ENCODE measurements around the gene TTYH2. TPM values are rescaled to one million over a fixed set of nuclear protein-coding genes. Genes with fewer than 3 reads are reported as not detected.

TTYH2 gene
- total and polyA plus RNA-seq, 5 experiments from 2014 or later: 0.57 to 9.6 (median 2.2) TPM

- no peak for DNase-seq
- Mint-ChIP-seq H3K4me1 (peaks cover 0 to 12% (median 0%) of the 10 kb centered on the region in 4 donors), H3K27ac (peak overlapping the region in 1 of 10 donors; percentile 9), H3K4me3 (no peak overlapping the region), H3K27me3 (no peaks in the 10 kb centered on the region), H3K9me3 (no peaks in the 10 kb centered on the region), H3K36me3 (peaks cover 0 to 7% (median 2%) of the 10 kb centered on the region in 3 donors)
- ATAC-seq: no peak
- POLR2A ChIA-PET: no interaction called here
Measured at GRCh38 chr17:74234486-74234885, 21.1 kb downstream of the TTYH2 start.

GRCh38 chr17:74235040-74235581 is 21.7 kb downstream of the TTYH2 start:
- no peak for ATAC-seq
- peak overlapping the region in 1 of 10 donors; percentile 39 for H3K4me3 Mint-ChIP-seq
- H3K27ac Mint-ChIP-seq: peak overlapping the region in 2 of 10 donors; percentile 43
- H3K36me3 Mint-ChIP-seq: peaks cover 0 to 5% (median 2%) of the 10 kb centered on the region in 3 donors
- no peaks in the 10 kb centered on the region for H3K9me3 Mint-ChIP-seq
- peaks cover 0 to 15% (median 0%) of the 10 kb centered on the region in 4 donors for H3K4me1 Mint-ChIP-seq
- H3K27me3 Mint-ChIP-seq: no peaks in the 10 kb centered on the region
- POLR2A ChIA-PET: no interaction called here
- no peak for DNase-seq

- H3K4me3 Mint-ChIP-seq: no peak overlapping the region
- H3K4me1 Mint-ChIP-seq: peaks cover 0 to 15% (median 0%) of the 10 kb centered on the region in 4 donors
- ATAC-seq (no peak), DNase-seq (no peak)
- POLR2A ChIA-PET: no interaction called here
- H3K9me3 Mint-ChIP-seq: no peaks in the 10 kb centered on the region
- H3K27me3 Mint-ChIP-seq: no peaks in the 10 kb centered on the region
- peaks cover 0 to 5% (median 0%) of the 10 kb centered on the region in 3 donors for H3K36me3 Mint-ChIP-seq
- no peak overlapping the region for H3K27ac Mint-ChIP-seq
Measured at GRCh38 chr17:74235911-74236371, 22.6 kb downstream of the TTYH2 start.

- Mint-ChIP-seq H3K27ac (no peak overlapping the region), H3K9me3 (no peaks in the 10 kb centered on the region), H3K4me1 (peaks cover 0 to 15% (median 0%) of the 10 kb centered on the region in 4 donors), H3K27me3 (no peaks in the 10 kb centered on the region), H3K4me3 (no peak overlapping the region), H3K36me3 (no peaks in the 10 kb centered on the region)
- POLR2A ChIA-PET: no interaction called here
- no peak for DNase-seq
- no peak for ATAC-seq
Measured at GRCh38 chr17:74237321-74237720, 23.9 kb downstream of the TTYH2 start.

- H3K36me3 Mint-ChIP-seq: peaks cover 0 to 2% (median 0%) of the 10 kb centered on the region in 3 donors
- no peaks in the 10 kb centered on the region for H3K9me3 Mint-ChIP-seq
- H3K4me1 Mint-ChIP-seq: peaks cover 0 to 12% (median 0%) of the 10 kb centered on the region in 4 donors
- POLR2A ChIA-PET: no interaction called here
- H3K27me3 Mint-ChIP-seq: no peaks in the 10 kb centered on the region
- ATAC-seq: no peak
- no peak overlapping the region for H3K27ac Mint-ChIP-seq
- no peak overlapping the region for H3K4me3 Mint-ChIP-seq
- no peak for DNase-seq
Measured at GRCh38 chr17:74239172-74239571, 25.8 kb downstream of the TTYH2 start.

GRCh38 chr17:74240618-74241205 is 27.3 kb downstream of the TTYH2 start:
- ATAC-seq (no peak), DNase-seq (no peak)
- Mint-ChIP-seq H3K4me3 (no peak overlapping the region), H3K27me3 (no peaks in the 10 kb centered on the region), H3K4me1 (peaks cover 0 to 3% (median 0%) of the 10 kb centered on the region in 4 donors), H3K27ac (peak overlapping the region in 2 of 10 donors; percentile 45 to 65), H3K36me3 (peaks cover 0 to 2% (median 0%) of the 10 kb centered on the region in 3 donors), H3K9me3 (no peaks in the 10 kb centered on the region)
- POLR2A ChIA-PET: no interaction called here

GRCh38 chr17:74241431-74241830 is 28.1 kb downstream of the TTYH2 start:
- H3K27ac Mint-ChIP-seq: no peak overlapping the region
- H3K27me3 Mint-ChIP-seq: no peaks in the 10 kb centered on the region

GRCh38 chr17:74241847-74242246 is 28.5 kb downstream of the TTYH2 start:
- Mint-ChIP-seq H3K4me3 (no peak overlapping the region), H3K4me1 (peaks cover 0 to 3% (median 0%) of the 10 kb centered on the region in 4 donors), H3K27me3 (no peaks in the 10 kb centered on the region), H3K27ac (no peak overlapping the region), H3K9me3 (no peaks in the 10 kb centered on the region), H3K36me3 (peaks cover 0 to 2% (median 0%) of the 10 kb centered on the region in 3 donors)
- DNase-seq (no peak), ATAC-seq (no peak)
- POLR2A ChIA-PET: no interaction called here

More at GRCh38 chr17:74241431-74241830, 28.1 kb downstream of the TTYH2 start:
- Mint-ChIP-seq H3K4me3 (no peak overlapping the region), H3K9me3 (no peaks in the 10 kb centered on the region), H3K4me1 (peaks cover 0 to 3% (median 0%) of the 10 kb centered on the region in 4 donors), H3K36me3 (peaks cover 0 to 2% (median 0%) of the 10 kb centered on the region in 3 donors)
- no peak for ATAC-seq
- no peak for DNase-seq
- POLR2A ChIA-PET: no interaction called here

GRCh38 chr17:74243013-74243755 is 29.8 kb downstream of the TTYH2 start:
- H3K4me3 Mint-ChIP-seq: no peak overlapping the region
- no peak for DNase-seq
- ATAC-seq: no peak
- peaks cover 0 to 2% (median 0%) of the 10 kb centered on the region in 3 donors for H3K36me3 Mint-ChIP-seq
- peaks cover 0 to 3% (median 0%) of the 10 kb centered on the region in 4 donors for H3K4me1 Mint-ChIP-seq
- POLR2A ChIA-PET: no interaction called here
- H3K27me3 Mint-ChIP-seq: no peaks in the 10 kb centered on the region
- H3K27ac Mint-ChIP-seq: peak overlapping the region in 1 of 10 donors; percentile 34
- no peaks in the 10 kb centered on the region for H3K9me3 Mint-ChIP-seq

- Mint-ChIP-seq H3K27me3 (no peaks in the 10 kb centered on the region), H3K27ac (no peak overlapping the region), H3K9me3 (no peaks in the 10 kb centered on the region), H3K36me3 (peaks cover 0 to 2% (median 0%) of the 10 kb centered on the region in 3 donors), H3K4me3 (no peak overlapping the region), H3K4me1 (peaks cover 0 to 4% (median 2%) of the 10 kb centered on the region in 4 donors)
- DNase-seq (no peak), ATAC-seq (no peak)
- POLR2A ChIA-PET: no interaction called here
Measured at GRCh38 chr17:74244128-74244527, 30.8 kb downstream of the TTYH2 start.

- Mint-ChIP-seq H3K36me3 (peaks cover 0 to 2% (median 0%) of the 10 kb centered on the region in 3 donors), H3K27ac (peak overlapping the region in 1 of 10 donors; percentile 75), H3K4me1 (peaks cover 2 to 8% (median 4%) of the 10 kb centered on the region in 4 donors), H3K9me3 (no peaks in the 10 kb centered on the region), H3K27me3 (no peaks in the 10 kb centered on the region), H3K4me3 (no peak overlapping the region)
- no peak for DNase-seq
- POLR2A ChIA-PET: no interaction called here
- ATAC-seq: no peak
Measured at GRCh38 chr17:74244548-74244947, 31.2 kb downstream of the TTYH2 start.

- POLR2A ChIA-PET: no interaction called here
- Mint-ChIP-seq H3K36me3 (peaks cover 0 to 2% (median 0%) of the 10 kb centered on the region in 3 donors), H3K4me1 (peaks cover 0 to 9% (median 4%) of the 10 kb centered on the region in 4 donors), H3K9me3 (no peaks in the 10 kb centered on the region), H3K27me3 (no peaks in the 10 kb centered on the region), H3K27ac (peak overlapping the region in 1 of 10 donors; percentile 75), H3K4me3 (no peak overlapping the region)
- ATAC-seq (no peak), DNase-seq (no peak)
Measured at GRCh38 chr17:74245145-74245831, 31.9 kb downstream of the TTYH2 start.
